ENCODE results near the gene LRP8. TPM values are rescaled to one million over a fixed set of nuclear protein-coding genes. Genes with fewer than 3 reads are reported as not detected.

LRP8 gene
- total and polyA plus RNA-seq, 2 donors (not counting 1 experiment from before 2014, with no cell fraction given) = 7.8 to 9.4 TPM

DNA sequence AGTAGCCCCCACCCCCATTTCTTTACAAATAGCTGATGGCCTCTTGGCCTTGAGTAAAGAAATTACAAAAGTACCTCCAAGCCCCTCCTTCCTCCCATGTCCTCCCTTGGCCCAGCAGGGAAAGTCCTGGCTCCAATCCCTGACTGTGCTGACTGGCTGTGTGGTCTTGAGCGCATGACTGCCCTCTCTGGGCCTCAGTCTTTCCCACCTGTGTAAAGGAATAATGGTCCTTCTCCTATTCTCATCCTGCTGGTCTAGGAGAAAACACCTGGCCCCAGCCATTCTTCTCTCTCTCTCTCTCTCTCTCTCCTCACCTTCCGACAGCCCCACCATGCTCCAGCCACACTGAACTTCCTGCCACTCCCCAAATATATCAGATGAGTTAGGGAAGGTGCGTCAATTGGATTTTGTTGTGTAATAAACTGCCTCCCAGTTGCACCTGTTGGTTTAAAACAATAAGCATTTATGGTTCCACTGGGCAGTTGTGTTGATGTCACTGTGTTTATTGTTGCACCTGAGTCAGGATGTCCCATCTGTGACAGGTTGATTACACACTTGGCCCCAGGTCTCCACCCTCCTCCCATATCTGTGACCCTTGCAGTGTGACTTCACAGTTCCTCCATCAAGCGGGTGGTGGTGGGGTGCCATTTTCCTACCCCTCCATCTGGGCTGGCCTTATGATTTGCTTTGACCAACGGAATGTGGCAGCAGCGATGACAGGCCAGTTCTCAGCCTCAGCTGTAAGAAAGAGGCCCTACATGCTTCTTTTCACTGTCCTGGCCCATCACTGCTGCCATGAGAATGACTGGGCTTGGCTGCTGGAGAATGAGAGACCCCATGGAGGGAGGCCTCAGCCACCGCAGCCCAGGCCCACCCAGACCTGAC, 22.3 kb upstream of the LRP8 start:
- Histone ChIP-seq H3K27ac (ENCODE audit: low read length in 2 of 2) (no peak overlapping the region), H2AFZ (ENCODE audit: insufficient read depth, low read depth, low read length, poor library complexity, severe bottlenecking) (no peak overlapping the region), H3K9ac (ENCODE audit: low read length) (no peak overlapping the region), H3K79me2 (ENCODE audit: control insufficient read depth, insufficient read depth, low read length) (no peaks in the 10 kb centered on the region), H3K4me3 (ENCODE audit: control extremely low read depth in 1 of 5, extremely low read depth in 1 of 5, insufficient read depth in 1 of 5, low read depth in 2 of 5, low read length in 4 of 5) (no peak overlapping the region), H3K9me3 (ENCODE audit: control extremely low read depth in 1 of 3, control insufficient read depth in 2 of 3, insufficient read depth in 1 of 3, low read length in 2 of 3) (no peaks in the 10 kb centered on the region), H3K27me3 (replicated peaks in 1 of 4; ENCODE audit: control extremely low read depth in 1 of 4, control insufficient read depth in 3 of 4, insufficient read depth in 4 of 4, low read length in 3 of 4) (no peaks in the 10 kb centered on the region), H4K20me1 (ENCODE audit: control insufficient read depth, insufficient read depth, low read length, poor library complexity, severe bottlenecking) (no peaks in the 10 kb centered on the region), H3K4me2 (replicated peaks; ENCODE audit: low read depth, low read length, poor library complexity, severe bottlenecking) (no peak overlapping the region), H3K4me1 (ENCODE audit: control insufficient read depth in 2 of 2, insufficient read depth in 2 of 2, low read length in 2 of 2) (peaks cover 0 to 9% of the 10 kb centered on the region in 2 donors), H3K36me3 (replicated peaks in 1 of 2; ENCODE audit: control extremely low read depth in 1 of 2, control insufficient read depth in 1 of 2, extremely low read depth in 1 of 2, insufficient read depth in 2 of 2, low read length in 1 of 2) (no peaks in the 10 kb centered on the region)
- ATAC-seq (ENCODE audit: low read depth) (no peak), DNase-seq (no peak)
- H3K27ac Mint-ChIP-seq = no peak overlapping the region
- no peak overlapping the region for H3K4me3 Mint-ChIP-seq
- peaks cover 6% of the 10 kb centered on the region for H3K4me1 Mint-ChIP-seq
- POLR2A ChIA-PET = no interaction called here
- intact Hi-C loops (cut with micrococcal nuclease) = no loop called here
- H3K27me3 Mint-ChIP-seq = no peaks in the 10 kb centered on the region
- WGBS (ENCODE audit: insufficient coverage) = 94% methylated on average over 3 of the region's 7 CpGs
- no peaks in the 10 kb centered on the region for H3K9me3 Mint-ChIP-seq (ENCODE audit: insufficient read depth)
- TF ChIP-seq, protein P1, sequence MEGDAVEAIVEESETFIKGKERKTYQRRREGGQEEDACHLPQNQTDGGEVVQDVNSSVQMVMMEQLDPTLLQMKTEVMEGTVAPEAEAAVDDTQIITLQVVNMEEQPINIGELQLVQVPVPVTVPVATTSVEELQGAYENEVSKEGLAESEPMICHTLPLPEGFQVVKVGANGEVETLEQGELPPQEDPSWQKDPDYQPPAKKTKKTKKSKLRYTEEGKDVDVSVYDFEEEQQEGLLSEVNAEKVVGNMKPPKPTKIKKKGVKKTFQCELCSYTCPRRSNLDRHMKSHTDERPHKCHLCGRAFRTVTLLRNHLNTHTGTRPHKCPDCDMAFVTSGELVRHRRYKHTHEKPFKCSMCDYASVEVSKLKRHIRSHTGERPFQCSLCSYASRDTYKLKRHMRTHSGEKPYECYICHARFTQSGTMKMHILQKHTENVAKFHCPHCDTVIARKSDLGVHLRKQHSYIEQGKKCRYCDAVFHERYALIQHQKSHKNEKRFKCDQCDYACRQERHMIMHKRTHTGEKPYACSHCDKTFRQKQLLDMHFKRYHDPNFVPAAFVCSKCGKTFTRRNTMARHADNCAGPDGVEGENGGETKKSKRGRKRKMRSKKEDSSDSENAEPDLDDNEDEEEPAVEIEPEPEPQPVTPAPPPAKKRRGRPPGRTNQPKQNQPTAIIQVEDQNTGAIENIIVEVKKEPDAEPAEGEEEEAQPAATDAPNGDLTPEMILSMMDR (IDR thresholded peaks at IDR 0.05) = no peak
- no peak for TF ChIP-seq EZH2 (IDR thresholded peaks at IDR 0.05; ENCODE audit: borderline replicate concordance, insufficient read depth, low read depth, low read length, poor library complexity, severe bottlenecking)
- CTCF ChIA-PET = interaction anchor here (1.2 kb wide), 1 partner anchor 43 kb away, joined by 3 read pairs; no protein-coding TSS in a partner anchor

DNA sequence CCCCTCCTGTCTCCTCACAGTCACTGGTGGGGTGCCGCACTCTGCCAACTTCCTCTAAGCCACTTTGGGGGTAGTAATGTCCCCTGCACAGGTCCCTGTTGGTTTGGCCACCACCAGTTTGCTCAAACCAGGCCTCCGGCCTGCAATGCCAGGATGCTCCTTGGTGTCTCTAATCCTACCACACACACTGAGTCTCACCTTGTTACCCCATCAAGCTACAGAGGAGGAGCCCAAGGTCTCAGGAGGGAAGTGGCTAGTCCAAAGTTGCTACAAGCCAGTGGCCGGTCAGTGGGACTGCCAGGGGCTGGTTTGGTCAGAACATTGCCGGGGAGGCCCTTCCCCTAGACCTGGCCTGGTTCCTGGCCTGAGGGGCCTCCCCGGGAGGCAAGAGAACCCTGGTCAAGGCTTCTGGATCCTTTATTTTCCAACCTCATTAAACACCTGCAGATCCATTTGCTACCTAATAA, 21.5 kb upstream of the LRP8 start:
- no peak overlapping the region for H3K4me3 ChIP-seq (ENCODE audit: control extremely low read depth in 1 of 5, extremely low read depth in 1 of 5, insufficient read depth in 1 of 5, low read depth in 2 of 5, low read length in 4 of 5)
- intact Hi-C loops (cut with micrococcal nuclease) = no loop called here
- no peaks in the 10 kb centered on the region for H3K36me3 ChIP-seq (replicated peaks in 1 of 2; ENCODE audit: control extremely low read depth in 1 of 2, control insufficient read depth in 1 of 2, extremely low read depth in 1 of 2, insufficient read depth in 2 of 2, low read length in 1 of 2)
- H3K27ac Mint-ChIP-seq = no peak overlapping the region
- peaks cover 6% of the 10 kb centered on the region for H3K4me1 Mint-ChIP-seq
- no peak overlapping the region for H3K27ac ChIP-seq (ENCODE audit: low read length in 2 of 2)
- H3K9ac ChIP-seq (ENCODE audit: low read length) = no peak overlapping the region
- 93% methylated on average over 4 of the region's 5 CpGs for WGBS (ENCODE audit: insufficient coverage)
- no peaks in the 10 kb centered on the region for H3K79me2 ChIP-seq (ENCODE audit: control insufficient read depth, insufficient read depth, low read length)
- no peak for TF ChIP-seq EZH2 (IDR thresholded peaks at IDR 0.05; ENCODE audit: borderline replicate concordance, insufficient read depth, low read depth, low read length, poor library complexity, severe bottlenecking)
- TF ChIP-seq, protein P1 (IDR thresholded peaks at IDR 0.05) = no peak
- ATAC-seq (ENCODE audit: low read depth) = no peak
- no peaks in the 10 kb centered on the region for H3K9me3 ChIP-seq (ENCODE audit: control extremely low read depth in 1 of 3, control insufficient read depth in 2 of 3, insufficient read depth in 1 of 3, low read length in 2 of 3)
- CTCF ChIA-PET = interaction anchor here (1.2 kb wide), 1 partner anchor 44 kb away, joined by 3 read pairs; no protein-coding TSS in a partner anchor
- POLR2A ChIA-PET = no interaction called here
- no peaks in the 10 kb centered on the region for H3K9me3 Mint-ChIP-seq (ENCODE audit: insufficient read depth)
- no peaks in the 10 kb centered on the region for H4K20me1 ChIP-seq (ENCODE audit: control insufficient read depth, insufficient read depth, low read length, poor library complexity, severe bottlenecking)
- H3K27me3 Mint-ChIP-seq = no peaks in the 10 kb centered on the region
- no peak overlapping the region for H3K4me3 Mint-ChIP-seq
- H3K4me2 ChIP-seq (replicated peaks; ENCODE audit: low read depth, low read length, poor library complexity, severe bottlenecking) = no peak overlapping the region
- H3K27me3 ChIP-seq (replicated peaks in 1 of 4; ENCODE audit: control extremely low read depth in 1 of 4, control insufficient read depth in 3 of 4, insufficient read depth in 4 of 4, low read length in 3 of 4) = no peaks in the 10 kb centered on the region
- peaks cover 0 to 14% of the 10 kb centered on the region in 2 donors for H3K4me1 ChIP-seq (ENCODE audit: control insufficient read depth in 2 of 2, insufficient read depth in 2 of 2, low read length in 2 of 2)
- DNase-seq = no peak
- no peak overlapping the region for H2AFZ ChIP-seq (ENCODE audit: insufficient read depth, low read depth, low read length, poor library complexity, severe bottlenecking)

All from B cell (primary cell).